A673 (cell line): ENCODE measurements around the gene AANAT. TPM values are rescaled to one million over a fixed set of nuclear protein-coding genes. Genes with fewer than 3 reads are reported as not detected.

Source experiments
- BruUV-seq: library from RNA; stranded (reverse); fragments of 400-500 nt; replicated peaks from 2 replicates; lab custom pipeline; 2021; lab: Mats Ljungman, UMichigan
- CTCF ChIA-PET: fragments of 300-600 bp; sonication (Branson Sonifier 250); formaldehyde crosslinking; loops from one replicate; lab custom pipeline; 2022; ENCODE audit warnings: antibody characterized with exemption; lab: Charles Lee
- POLR2A ChIA-PET: fragments of 300-600 bp; sonication (Branson Sonifier 250); formaldehyde crosslinking; loops from one replicate; lab custom pipeline; 2022; ENCODE audit warnings: antibody characterized with exemption; ENCODE audit not compliant: low non-redundant PET; lab: Charles Lee
- DNase-seq: peaks from one replicate; pipeline ENCODE4 v3.0.0-alpha.2; 2015; ENCODE audit warnings: low spot score
- H3K27ac ChIP-seq: fragments of 200-600 bp; sonication (generic); 2 replicates; pipeline ENCODE4 v1.5.1; 2016; ENCODE audit warnings: mixed run types, low read depth, mild to moderate bottlenecking, mixed read lengths, antibody characterized with exemption, low read length; ENCODE audit not compliant: poor library complexity, severe bottlenecking
- H3K27me3 ChIP-seq: fragments of 200-600 bp; sonication (generic); replicated peaks from 2 replicates; pipeline ENCODE4 v1.6.1; 2017; ENCODE audit warnings: mixed run types, low read depth, mild to moderate bottlenecking, mixed read lengths, antibody characterized with exemption, low read length; ENCODE audit not compliant: insufficient read depth, poor library complexity
- H3K36me3 ChIP-seq: fragments of 200-600 bp; sonication (generic); 2 replicates; pipeline ENCODE4 v1.6.1; 2016; ENCODE audit warnings: mixed run types, mild to moderate bottlenecking, mixed read lengths, antibody characterized with exemption, low read length; ENCODE audit not compliant: insufficient read depth, poor library complexity, severe bottlenecking
- H3K4me1 ChIP-seq: fragments of 200-600 bp; sonication (generic); 2 replicates; pipeline ENCODE4 v1.6.1; 2017; ENCODE audit warnings: mixed run types, mild to moderate bottlenecking, mixed read lengths, antibody characterized with exemption, low read length; ENCODE audit not compliant: insufficient read depth, poor library complexity, severe bottlenecking
- H3K4me3 ChIP-seq: fragments of 200-600 bp; sonication (generic); 2 replicates; pipeline ENCODE4 v1.5.1; 2016; ENCODE audit warnings: low read depth, mixed run types, mild to moderate bottlenecking, mixed read lengths, low read length; ENCODE audit not compliant: poor library complexity, severe bottlenecking
- H3K9me3 ChIP-seq: fragments of 200-600 bp; sonication (generic); 2 replicates; pipeline ENCODE4 v1.6.1; 2016; ENCODE audit warnings: mixed run types, low read depth, mild to moderate bottlenecking, mixed read lengths, antibody characterized with exemption, low read length; ENCODE audit not compliant: poor library complexity, severe bottlenecking
- EZH2 ChIP-seq: fragments of 200-600 bp; sonication (generic); IDR thresholded peaks from 2 replicates; pipeline ENCODE4 v1.6.1; 2017; ENCODE audit warnings: borderline replicate concordance, low read depth, mild to moderate bottlenecking, mixed read lengths, antibody characterized with exemption, low read length; ENCODE audit not compliant: poor library complexity, severe bottlenecking
- intact Hi-C: fragments of 100-400 bp; cut with micrococcal nuclease; formaldehyde crosslinking; loops from one replicate; pipeline ENCODE4 v1.10.0; 2022; ENCODE audit not compliant: unreplicated experiment
- total RNA-seq: library from RNA; stranded (reverse); gene quantifications from 2 replicates; pipeline ENCODE4 v1.2.3, GENCODE V29; 2021
- TF ChIP-seq, protein P1 (sequence below): fragments of 300-800, 200-600 bp; sonication (generic); conservative IDR thresholded peaks from 2 replicates; pipeline ENCODE4 v1.5.1; 2017; ENCODE audit warnings: low read depth, mild to moderate bottlenecking, antibody characterized with exemption, low read length, moderate library complexity, mixed read lengths

The AANAT gene
- total RNA-seq, 1 experiment from 2014 or later = not detected

DNA sequence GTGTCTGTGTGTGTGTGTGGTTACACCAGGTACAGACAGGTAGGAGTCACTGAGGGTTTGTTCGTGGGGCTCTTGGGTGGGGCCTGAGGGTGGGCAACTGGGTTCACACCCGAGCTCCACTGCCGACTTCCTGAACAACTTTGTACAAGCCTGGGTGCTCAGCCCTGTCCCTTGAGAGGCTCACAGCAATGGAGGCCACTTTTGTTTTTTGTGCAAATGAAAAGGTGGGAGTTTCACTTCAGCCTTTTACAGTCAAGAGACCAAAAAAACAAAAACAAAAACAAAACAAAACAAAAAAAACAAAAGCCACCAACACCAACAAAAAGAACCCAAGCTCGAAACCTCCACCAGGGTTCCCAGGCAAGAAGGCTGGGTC lies 31.5 kb downstream of the AANAT start:
- no TSS peak for BruUV-seq
- H3K9me3 ChIP-seq = no peaks in the 10 kb centered on the region
- ChIA-PET CTCF (no interaction called here), POLR2A (no interaction called here)
- TF ChIP-seq, protein P1, sequence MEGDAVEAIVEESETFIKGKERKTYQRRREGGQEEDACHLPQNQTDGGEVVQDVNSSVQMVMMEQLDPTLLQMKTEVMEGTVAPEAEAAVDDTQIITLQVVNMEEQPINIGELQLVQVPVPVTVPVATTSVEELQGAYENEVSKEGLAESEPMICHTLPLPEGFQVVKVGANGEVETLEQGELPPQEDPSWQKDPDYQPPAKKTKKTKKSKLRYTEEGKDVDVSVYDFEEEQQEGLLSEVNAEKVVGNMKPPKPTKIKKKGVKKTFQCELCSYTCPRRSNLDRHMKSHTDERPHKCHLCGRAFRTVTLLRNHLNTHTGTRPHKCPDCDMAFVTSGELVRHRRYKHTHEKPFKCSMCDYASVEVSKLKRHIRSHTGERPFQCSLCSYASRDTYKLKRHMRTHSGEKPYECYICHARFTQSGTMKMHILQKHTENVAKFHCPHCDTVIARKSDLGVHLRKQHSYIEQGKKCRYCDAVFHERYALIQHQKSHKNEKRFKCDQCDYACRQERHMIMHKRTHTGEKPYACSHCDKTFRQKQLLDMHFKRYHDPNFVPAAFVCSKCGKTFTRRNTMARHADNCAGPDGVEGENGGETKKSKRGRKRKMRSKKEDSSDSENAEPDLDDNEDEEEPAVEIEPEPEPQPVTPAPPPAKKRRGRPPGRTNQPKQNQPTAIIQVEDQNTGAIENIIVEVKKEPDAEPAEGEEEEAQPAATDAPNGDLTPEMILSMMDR = no peak
- TF ChIP-seq EZH2 = no peak
- H3K36me3 ChIP-seq = no peaks in the 10 kb centered on the region
- H3K27me3 ChIP-seq = no peaks in the 10 kb centered on the region
- H3K4me3 ChIP-seq = no peak overlapping the region
- H3K4me1 ChIP-seq = peaks cover 52% of the 10 kb centered on the region
- no peak for DNase-seq
- no peak overlapping the region for H3K27ac ChIP-seq
- intact Hi-C loops = no loop called here

DNA sequence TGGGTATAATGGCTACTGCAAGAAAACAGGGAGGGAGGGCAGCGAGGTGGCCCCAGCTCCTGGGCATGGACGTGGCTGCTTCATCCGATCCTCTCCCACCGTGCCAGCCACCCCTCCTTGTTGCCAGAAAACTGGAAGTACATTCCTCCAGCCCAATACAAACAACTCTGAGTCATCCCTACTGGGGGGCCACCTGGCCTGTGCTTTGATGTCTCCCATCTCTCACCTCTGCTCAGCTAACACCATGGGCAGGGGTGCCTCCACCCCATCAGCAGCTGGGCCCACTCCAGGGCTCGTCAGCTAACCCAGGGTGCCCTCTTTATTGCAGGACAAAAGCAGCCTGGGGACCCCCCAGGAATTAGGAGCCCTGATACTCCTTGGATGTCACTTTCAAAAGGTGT lies 31.9 kb downstream of the AANAT start:
- Histone ChIP-seq H3K27ac (no peak overlapping the region), H3K9me3 (no peaks in the 10 kb centered on the region), H3K36me3 (no peaks in the 10 kb centered on the region), H3K27me3 (no peaks in the 10 kb centered on the region), H3K4me1 (peaks cover 52% of the 10 kb centered on the region), H3K4me3 (no peak overlapping the region)
- no peak for DNase-seq
- no TSS peak for BruUV-seq
- ChIA-PET CTCF (no interaction called here), POLR2A (interaction anchor here (0.8 kb wide), 1 partner anchor 18 kb away, joined by 3 read pairs; no protein-coding TSS in a partner anchor)
- intact Hi-C loops = no loop called here
- TF ChIP-seq, protein P1 = no peak
- TF ChIP-seq EZH2 = no peak

- Histone ChIP-seq H3K27me3 (no peaks in the 10 kb centered on the region), H3K4me3 (peak overlapping the region; percentile 69), H3K4me1 (peaks cover 52% of the 10 kb centered on the region), H3K9me3 (no peaks in the 10 kb centered on the region), H3K36me3 (no peaks in the 10 kb centered on the region), H3K27ac (no peak overlapping the region)
- POLR2A ChIA-PET = interaction anchor here (0.8 kb wide), 1 partner anchor 19 kb away, joined by 3 read pairs; no protein-coding TSS in a partner anchor
- intact Hi-C loops = loop anchor here (5.0 kb wide), 1 partner anchor 198 kb away; no protein-coding TSS in a partner anchor
- no peak for TF ChIP-seq EZH2
- TF ChIP-seq, protein P1 = no peak
- BruUV-seq = no TSS peak
- no peak for DNase-seq
- CTCF ChIA-PET = interaction anchor here (0.5 kb wide), 1 partner anchor 35 kb away, joined by 7 read pairs; no protein-coding TSS in a partner anchor
Measured at GRCh38 chr17:76500074-76500746, 32.8 kb downstream of the AANAT start.
